ENCODE results near the gene RNF180. TPM values are rescaled to one million over a fixed set of nuclear protein-coding genes. Genes with fewer than 3 reads are reported as not detected.

The RNF180 gene
- total RNA-seq, 1 donor from 2014 or later, result 8.6 TPM

GRCh38 chr5:64156261-64156660 is 9.4 kb upstream of the RNF180 start:
- peaks cover 2% of the 10 kb centered on the region for H3K4me1 Mint-ChIP-seq
- no peak for DNase-seq (ENCODE audit: low spot score in 2 of 2, unreplicated experiment in 2 of 2)
- no peaks in the 10 kb centered on the region for H3K36me3 Mint-ChIP-seq
- H3K27me3 Mint-ChIP-seq (ENCODE audit: low read depth), result peaks cover 17% of the 10 kb centered on the region
- no peak overlapping the region for H3K27ac Mint-ChIP-seq
- H3K4me3 Mint-ChIP-seq, result no peak overlapping the region
- TF ChIP-seq CTCF (IDR thresholded peaks at IDR 0.05; ENCODE audit: unreplicated experiment), result no peak
- peaks cover 10% of the 10 kb centered on the region for H3K9me3 Mint-ChIP-seq

- Mint-ChIP-seq H3K27ac (no peak overlapping the region), H3K4me3 (no peak overlapping the region), H3K27me3 (ENCODE audit: low read depth) (peaks cover 32% of the 10 kb centered on the region), H3K9me3 (peaks cover 3% of the 10 kb centered on the region), H3K36me3 (no peaks in the 10 kb centered on the region), H3K4me1 (no peaks in the 10 kb centered on the region)
- no peak for TF ChIP-seq CTCF (IDR thresholded peaks at IDR 0.05; ENCODE audit: unreplicated experiment)
- DNase-seq (ENCODE audit: low spot score in 2 of 2, unreplicated experiment in 2 of 2), result no peak
These were observed 6.8 kb upstream of the RNF180 start for GRCh38 chr5:64158827-64159226.

GRCh38 chr5:64160201-64160600 is 5.4 kb upstream of the RNF180 start:
- Mint-ChIP-seq H3K9me3 (no peaks in the 10 kb centered on the region), H3K4me1 (peaks cover 6% of the 10 kb centered on the region), H3K4me3 (no peak overlapping the region), H3K27ac (no peak overlapping the region), H3K27me3 (ENCODE audit: low read depth) (peaks cover 43% of the 10 kb centered on the region), H3K36me3 (no peaks in the 10 kb centered on the region)
- DNase-seq (ENCODE audit: low spot score in 2 of 2, unreplicated experiment in 2 of 2), result no peak
- no peak for TF ChIP-seq CTCF (IDR thresholded peaks at IDR 0.05; ENCODE audit: unreplicated experiment)

- H3K4me3 Mint-ChIP-seq, result no peak overlapping the region
- no peaks in the 10 kb centered on the region for H3K36me3 Mint-ChIP-seq
- H3K4me1 Mint-ChIP-seq, result peaks cover 10% of the 10 kb centered on the region
- H3K9me3 Mint-ChIP-seq, result no peaks in the 10 kb centered on the region
- H3K27me3 Mint-ChIP-seq (ENCODE audit: low read depth), result peaks cover 47% of the 10 kb centered on the region
- no peak for TF ChIP-seq CTCF (IDR thresholded peaks at IDR 0.05; ENCODE audit: unreplicated experiment)
- no peak overlapping the region for H3K27ac Mint-ChIP-seq
- DNase-seq (ENCODE audit: low spot score in 2 of 2, unreplicated experiment in 2 of 2), result no peak
These were observed 4.2 kb upstream of the RNF180 start for GRCh38 chr5:64161420-64161819.

- TF ChIP-seq CTCF (IDR thresholded peaks at IDR 0.05; ENCODE audit: unreplicated experiment), result no peak
- Mint-ChIP-seq H3K27ac (no peak overlapping the region), H3K4me1 (peaks cover 11% of the 10 kb centered on the region), H3K9me3 (no peaks in the 10 kb centered on the region), H3K36me3 (no peaks in the 10 kb centered on the region), H3K4me3 (no peak overlapping the region), H3K27me3 (ENCODE audit: low read depth) (peaks cover 50% of the 10 kb centered on the region)
- no peak for DNase-seq (ENCODE audit: low spot score in 2 of 2, unreplicated experiment in 2 of 2)
These were observed 2.5 kb upstream of the RNF180 start for GRCh38 chr5:64163135-64163534.

- H3K36me3 Mint-ChIP-seq, result no peaks in the 10 kb centered on the region
- peaks cover 49% of the 10 kb centered on the region for H3K27me3 Mint-ChIP-seq (ENCODE audit: low read depth)
- DNase-seq (ENCODE audit: low spot score in 2 of 2, unreplicated experiment in 2 of 2), result no peak
- no peaks in the 10 kb centered on the region for H3K9me3 Mint-ChIP-seq
- no peak for TF ChIP-seq CTCF (IDR thresholded peaks at IDR 0.05; ENCODE audit: unreplicated experiment)
- H3K4me3 Mint-ChIP-seq, result no peak overlapping the region
- H3K4me1 Mint-ChIP-seq, result peaks cover 11% of the 10 kb centered on the region
- no peak overlapping the region for H3K27ac Mint-ChIP-seq
These were observed 1.9 kb upstream of the RNF180 start for GRCh38 chr5:64163746-64164145.

Data from mesothelial cell of epicardium (in vitro differentiated cells).